ENCODE data around the gene TUT7. TPM values are rescaled to one million over a fixed set of nuclear protein-coding genes. Genes with fewer than 3 reads are reported as not detected.
A peak's percentile ranks its signal among the peaks of the same experiment; 100 is the strongest.
"Not testable (repeated sequence)": the region's sequence is repeated elsewhere in the genome, so short reads cannot be mapped to it uniquely, and the experiment has no call there.

Gene TUT7
- polyA plus RNA-seq, 1 experiment, result 31.8 TPM

GRCh38 chr9:86298873-86299272 lies 55.3 kb downstream of the TUT7 start:
- no peak for TF ChIP-seq CTCF (IDR thresholded peaks at IDR 0.05; ENCODE audit: low read depth, low read length)
- POLR2A ChIA-PET, result no interaction called here
- no peak overlapping the region for H3K27ac ChIP-seq (ENCODE audit: low read depth, low read length)
- no peak for DNase-seq (ENCODE audit: low read depth, low spot score)
- no peaks in the 10 kb centered on the region for H3K27me3 ChIP-seq (ENCODE audit: control insufficient read depth, insufficient read depth, low read length)
- H3K9me3 ChIP-seq (ENCODE audit: control insufficient read depth, insufficient read depth, low read length), result no peaks in the 10 kb centered on the region
- no peak overlapping the region for H3K4me3 ChIP-seq (ENCODE audit: low read depth, low read length)
- CTCF ChIA-PET, result interaction anchor here (2.7 kb wide), 1 partner anchor 12 kb away, joined by 8 read pairs; no protein-coding TSS in a partner anchor

GRCh38 chr9:86290341-86290740 lies 63.9 kb downstream of the TUT7 start:
- H3K4me3 ChIP-seq (ENCODE audit: low read depth, low read length); H3K27ac ChIP-seq (ENCODE audit: low read depth, low read length); H3K9me3 ChIP-seq (ENCODE audit: control insufficient read depth, insufficient read depth, low read length); H3K27me3 ChIP-seq (ENCODE audit: control insufficient read depth, insufficient read depth, low read length); POLR2A ChIA-PET; DNase-seq (ENCODE audit: low read depth, low spot score): not testable (repeated sequence)
- CTCF ChIA-PET, result interaction anchor here (0.7 kb wide), 1 partner anchor 88 kb away, joined by 3 read pairs; no protein-coding TSS in a partner anchor

- H3K27ac ChIP-seq (ENCODE audit: low read depth, low read length), result no peak overlapping the region
- TF ChIP-seq CTCF (IDR thresholded peaks at IDR 0.05; ENCODE audit: low read depth, low read length), result no peak
- POLR2A ChIA-PET, result no interaction called here
- no peaks in the 10 kb centered on the region for H3K9me3 ChIP-seq (ENCODE audit: control insufficient read depth, insufficient read depth, low read length)
- no peak for DNase-seq (ENCODE audit: low read depth, low spot score)
- H3K27me3 ChIP-seq (ENCODE audit: control insufficient read depth, insufficient read depth, low read length), result no peaks in the 10 kb centered on the region
- H3K4me3 ChIP-seq (ENCODE audit: low read depth, low read length), result no peak overlapping the region
- CTCF ChIA-PET, result no interaction called here
Observed at GRCh38 chr9:86288499-86289198, 65.6 kb downstream of the TUT7 start.

- Histone ChIP-seq H3K4me3 (ENCODE audit: low read depth, low read length) (no peak overlapping the region), H3K27me3 (ENCODE audit: control insufficient read depth, insufficient read depth, low read length) (no peaks in the 10 kb centered on the region), H3K9me3 (ENCODE audit: control insufficient read depth, insufficient read depth, low read length) (no peaks in the 10 kb centered on the region; the same call in 1 of the 2 replicates), H3K27ac (ENCODE audit: low read depth, low read length) (no peak overlapping the region)
- TF ChIP-seq CTCF (IDR thresholded peaks at IDR 0.05; ENCODE audit: low read depth, low read length), result peak; percentile 50
- DNase-seq (ENCODE audit: low read depth, low spot score), result no peak
- ChIA-PET POLR2A (no interaction called here), CTCF (interaction anchor here (1.5 to 1.7 kb wide), 2 partner anchors 12 to 37 kb away, joined by 5 to 8 read pairs; no protein-coding TSS in a partner anchor)
Observed at GRCh38 chr9:86287013-86287412, 67.2 kb downstream of the TUT7 start.

GRCh38 chr9:86286278-86286677 lies 67.9 kb downstream of the TUT7 start:
- no peaks in the 10 kb centered on the region; the same call in 1 of the 2 replicates for H3K9me3 ChIP-seq (ENCODE audit: control insufficient read depth, insufficient read depth, low read length)
- CTCF ChIA-PET, result interaction anchor here (1.5 to 1.7 kb wide), 2 partner anchors 13 to 38 kb away, joined by 5 to 8 read pairs; no protein-coding TSS in a partner anchor
- no peak for TF ChIP-seq CTCF (IDR thresholded peaks at IDR 0.05; ENCODE audit: low read depth, low read length)
- POLR2A ChIA-PET, result no interaction called here
- H3K27me3 ChIP-seq (ENCODE audit: control insufficient read depth, insufficient read depth, low read length), result no peaks in the 10 kb centered on the region
- no peak overlapping the region for H3K4me3 ChIP-seq (ENCODE audit: low read depth, low read length)
- H3K27ac ChIP-seq (ENCODE audit: low read depth, low read length), result no peak overlapping the region
- DNase-seq (ENCODE audit: low read depth, low spot score), result no peak
